ENCODE measurements around the gene DLEC1.

- TF ChIP-seq CTCF (conservative IDR thresholded peaks at IDR 0.05; ENCODE audit: low read depth in 2 of 2) = no peak
- TF ChIP-seq REST (IDR thresholded peaks at IDR 0.05; ENCODE audit: unreplicated experiment) = no peak
Observed at GRCh38 chr3:38165722-38166387, 126.8 kb downstream of the DLEC1 start.

All from GM23338 (cell line).